Esophagus muscularis mucosa (tissue), 3 donors: ENCODE data around the gene CCDC61.

Experiments
- CTCF ChIP-seq, 3 experiments: fragments of 200-600 bp in 2 of 3; fragments of 450-650 bp in 1 of 3; sonication (generic) in 2 of 3; IDR thresholded peaks; one replicate each; pipeline ENCODE4 v1.5.1; 2017 to 2019; ENCODE audit warnings: antibody characterized with exemption in 3 of 3, mild to moderate bottlenecking in 2 of 3, moderate library complexity in 1 of 3
- POLR2A ChIP-seq: fragments of 450-650 bp; IDR thresholded peaks from one replicate; pipeline ENCODE4 v1.6.1; 2017; ENCODE audit warnings: antibody characterized with exemption, moderate library complexity, mild to moderate bottlenecking, low read depth

GRCh38 chr19:45990113-45990728 is 5.0 kb upstream of the CCDC61 start:
- TF ChIP-seq CTCF (IDR thresholded peaks at IDR 0.05), result no peak
- TF ChIP-seq POLR2A, result no peak
